HG03442 (cell line): ENCODE data around the gene HPGDS.
"Not testable (repeated sequence)": the region's sequence is repeated elsewhere in the genome, so short reads cannot be mapped to it uniquely, and the experiment has no call there.

ENCODE experiments used
- ATAC-seq: cut with Tn5 transposase; IDR thresholded peaks from one replicate; pipeline ENCODE4 v1.9.1; 2021; ENCODE audit warnings: mild to moderate bottlenecking, moderate library complexity; ENCODE audit not compliant: unreplicated experiment

HPGDS gene

GRCh38 chr4:94332983-94333590 is 9.5 kb downstream of the HPGDS start:
- ATAC-seq = no peak

GRCh38 chr4:94329933-94330332 is 12.7 kb downstream of the HPGDS start:
- ATAC-seq = no peak

DNA sequence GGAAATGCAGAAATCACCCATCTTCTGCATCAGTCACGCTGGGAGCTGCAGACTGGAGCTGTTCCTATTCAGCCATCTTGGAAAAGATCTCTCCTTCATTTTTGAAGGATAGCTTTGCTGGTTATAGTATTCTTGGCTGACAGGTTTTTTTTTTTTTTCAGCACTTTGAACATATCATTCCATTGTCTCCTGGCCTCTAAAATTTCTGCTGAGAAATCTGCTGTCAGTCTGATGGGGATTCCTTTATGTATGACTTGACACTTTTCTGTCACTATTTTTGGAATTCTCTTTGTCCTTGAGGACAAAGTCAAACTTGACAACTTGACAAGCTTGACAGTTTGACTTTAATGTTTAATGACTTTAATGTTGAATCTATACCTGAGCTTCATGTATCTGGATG is 16.8 kb downstream of the HPGDS start:
- no peak for ATAC-seq

DNA sequence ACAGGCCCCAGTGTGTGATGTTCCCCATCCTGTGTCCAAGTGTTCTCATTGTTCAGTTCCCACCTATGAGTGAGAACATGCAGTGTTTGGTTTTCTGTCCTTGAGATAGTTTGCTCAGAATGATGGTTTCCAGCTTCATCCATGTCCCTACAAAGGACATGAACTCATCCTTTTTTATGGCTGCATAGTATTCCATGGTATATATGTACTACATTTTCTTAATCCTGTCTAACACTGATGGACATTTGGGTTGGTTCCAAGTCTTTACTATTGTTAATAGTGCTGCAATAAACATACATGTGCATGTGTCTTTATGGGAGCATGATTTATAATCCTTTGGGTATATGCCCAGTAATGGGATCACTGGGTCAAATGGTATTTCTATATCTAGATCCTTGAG is 22.7 kb downstream of the HPGDS start:
- ATAC-seq = not testable (repeated sequence)

DNA sequence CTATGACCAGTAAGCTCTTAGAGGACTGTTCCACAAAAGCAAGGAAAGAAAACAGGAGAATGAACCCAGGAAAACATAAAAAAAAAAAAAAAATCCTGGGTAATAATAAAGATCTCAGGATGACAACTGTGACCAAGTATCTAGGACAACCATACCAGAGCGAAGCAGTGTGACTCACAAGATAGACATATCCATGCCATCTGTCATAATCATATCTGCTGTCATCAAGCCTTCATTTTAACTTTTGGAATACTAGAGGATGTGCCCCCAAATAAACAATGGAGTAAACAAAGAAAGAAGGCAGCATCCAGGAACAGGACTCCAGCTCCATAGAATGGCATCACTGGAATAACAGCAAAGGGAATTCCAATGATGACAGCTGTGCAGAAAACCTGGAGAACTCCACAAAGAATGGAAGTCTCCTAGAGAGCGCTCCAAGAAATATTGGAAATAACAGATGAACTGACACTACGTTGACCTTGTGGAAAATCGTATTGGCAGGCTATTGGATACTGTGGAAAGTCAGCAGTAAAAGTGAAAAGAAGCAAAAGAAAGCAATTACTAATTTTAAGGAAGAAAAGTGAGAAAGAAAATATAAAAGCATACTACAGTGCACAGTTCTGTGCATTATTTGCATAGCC is 35.3 kb downstream of the HPGDS start:
- ATAC-seq = no peak

DNA sequence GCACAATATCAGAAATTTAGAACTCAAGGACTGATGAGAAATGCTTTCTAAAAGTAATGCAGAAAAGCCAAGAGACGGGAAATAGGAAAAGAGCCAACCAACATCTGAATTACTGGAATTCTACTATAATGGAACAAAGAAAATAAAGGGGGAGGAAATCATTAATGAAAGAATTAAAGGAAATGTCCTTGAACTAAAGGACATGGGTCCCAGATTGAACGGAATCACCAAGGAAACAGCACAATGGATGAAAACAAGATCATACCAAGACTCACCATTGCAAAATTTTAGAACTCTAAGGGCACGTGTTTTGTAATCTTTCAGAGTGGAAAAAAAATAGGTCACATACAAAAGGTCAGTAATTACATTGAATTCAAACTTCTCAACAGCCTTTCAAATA is 35.9 kb downstream of the HPGDS start:
- ATAC-seq = no peak

DNA sequence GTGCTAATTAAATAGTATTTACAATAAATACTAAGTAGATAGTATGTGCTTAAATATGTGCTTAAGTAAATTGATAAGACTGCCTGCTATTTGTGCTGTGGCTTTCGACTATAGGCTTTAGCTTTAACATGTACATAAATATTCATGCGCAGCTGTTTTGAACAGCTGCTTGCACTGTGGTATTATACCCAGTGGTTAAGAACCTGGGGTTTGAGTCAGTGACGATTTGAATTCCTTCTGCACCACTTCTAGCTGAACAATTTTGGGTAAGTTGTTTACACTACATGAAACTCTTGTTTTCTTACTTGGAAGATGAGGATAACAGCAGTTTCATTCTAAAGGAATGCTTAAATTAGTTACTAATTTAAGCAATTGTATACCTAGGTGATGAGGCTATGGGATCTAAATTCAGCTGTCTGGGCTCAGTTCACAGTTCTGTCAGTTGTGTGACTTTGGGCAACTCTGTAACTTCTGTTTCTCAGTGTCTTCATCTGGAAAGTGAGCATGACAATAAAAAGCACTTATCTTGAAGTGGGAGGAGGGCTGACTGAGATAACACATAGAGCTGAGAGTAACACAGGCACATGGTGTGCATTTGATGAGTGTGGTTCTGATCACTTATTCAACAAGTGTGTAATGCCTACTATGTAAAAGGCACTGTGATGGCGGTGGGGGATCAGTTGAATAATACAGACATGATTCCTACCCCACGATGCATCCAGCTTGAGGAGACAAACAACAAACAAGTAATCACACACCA is 37.0 kb downstream of the HPGDS start:
- ATAC-seq = no peak

GRCh38 chr4:94304365-94304971 is 38.2 kb downstream of the HPGDS start:
- ATAC-seq = peak; percentile 65

DNA sequence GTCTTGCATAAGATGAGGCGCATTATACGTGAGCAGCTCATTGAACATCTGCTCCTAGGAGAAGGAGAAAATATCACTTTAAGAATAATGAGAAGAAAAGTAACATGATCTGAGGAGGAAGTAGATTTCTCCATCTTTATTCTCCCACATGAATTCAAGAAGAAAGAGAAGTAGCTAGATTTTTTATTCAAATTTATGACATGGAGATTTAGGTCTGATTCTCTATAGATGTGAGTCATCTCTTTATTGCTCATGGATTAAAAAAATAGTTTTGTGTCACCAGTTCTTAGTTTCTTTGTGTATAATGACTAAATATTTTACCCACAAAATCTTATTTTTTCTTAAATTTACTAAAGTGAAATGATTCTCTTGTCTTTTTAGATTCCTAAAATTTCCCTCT is 40.4 kb downstream of the HPGDS start:
- no peak for ATAC-seq

DNA sequence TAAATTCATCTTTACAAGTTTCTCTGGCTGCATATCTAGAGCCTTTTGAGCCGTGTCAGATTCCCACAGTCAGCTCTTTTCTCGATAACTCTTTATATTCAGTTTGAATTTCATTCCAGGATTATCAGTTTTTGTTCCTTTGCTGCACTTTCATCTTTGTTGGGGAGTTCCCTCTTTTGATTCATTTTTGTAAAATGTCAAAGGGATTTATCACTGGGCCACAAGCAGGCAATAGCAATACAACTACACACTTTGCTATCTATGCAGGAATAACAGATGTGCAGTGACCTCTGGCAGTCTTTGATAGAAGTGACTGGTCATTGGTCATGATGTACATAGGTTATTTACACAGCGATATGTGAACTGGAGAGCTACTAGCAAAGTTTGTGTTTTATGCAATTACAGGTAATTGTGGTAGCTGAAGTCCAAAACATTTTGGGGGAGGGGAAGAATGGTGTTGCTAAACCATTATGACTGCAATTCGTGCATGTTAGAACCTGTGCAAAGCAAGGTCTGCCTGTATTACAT is 43.8 kb downstream of the HPGDS start:
- ATAC-seq = no peak

DNA sequence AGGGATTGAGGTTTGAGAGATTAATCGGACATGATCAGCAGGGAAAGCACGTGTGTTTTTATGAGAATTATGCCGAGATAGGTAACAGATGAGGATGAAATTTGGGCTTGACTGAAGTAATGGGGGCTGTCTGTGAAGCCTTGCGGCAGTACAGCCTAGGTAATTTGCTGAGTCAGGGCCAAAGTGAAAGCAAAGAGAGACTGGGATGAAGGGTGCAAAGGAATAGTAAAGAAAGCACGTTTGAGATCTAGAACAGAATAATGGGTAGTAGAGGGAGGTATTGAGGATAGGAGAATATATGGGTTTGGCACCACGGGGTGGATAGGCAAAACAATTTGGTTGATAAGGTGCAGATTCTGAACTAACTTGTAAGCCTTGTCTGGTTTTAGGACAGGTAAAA is 47.2 kb downstream of the HPGDS start:
- ATAC-seq = not testable (repeated sequence)

GRCh38 chr4:94293981-94294380 is 48.7 kb downstream of the HPGDS start:
- ATAC-seq = not testable (repeated sequence)

DNA sequence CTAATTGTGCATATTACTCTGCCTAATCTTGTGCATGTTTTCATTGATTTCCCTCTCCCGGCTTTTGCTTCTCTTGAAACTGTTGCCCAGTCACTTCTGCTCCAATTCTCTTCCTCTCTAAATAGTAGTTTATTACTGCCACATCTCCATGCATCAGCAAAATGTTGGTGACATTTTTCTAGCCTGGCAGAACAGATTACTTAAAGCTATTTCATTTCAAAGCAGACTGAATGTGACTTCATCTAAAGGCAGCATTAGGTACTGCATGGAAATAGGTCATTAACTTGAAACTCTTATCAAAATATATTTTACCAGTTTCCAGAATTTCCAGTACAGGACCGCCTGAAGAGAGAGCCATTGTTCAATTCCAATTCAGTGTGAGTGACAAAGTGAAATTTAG is 52.4 kb downstream of the HPGDS start:
- no peak for ATAC-seq

DNA sequence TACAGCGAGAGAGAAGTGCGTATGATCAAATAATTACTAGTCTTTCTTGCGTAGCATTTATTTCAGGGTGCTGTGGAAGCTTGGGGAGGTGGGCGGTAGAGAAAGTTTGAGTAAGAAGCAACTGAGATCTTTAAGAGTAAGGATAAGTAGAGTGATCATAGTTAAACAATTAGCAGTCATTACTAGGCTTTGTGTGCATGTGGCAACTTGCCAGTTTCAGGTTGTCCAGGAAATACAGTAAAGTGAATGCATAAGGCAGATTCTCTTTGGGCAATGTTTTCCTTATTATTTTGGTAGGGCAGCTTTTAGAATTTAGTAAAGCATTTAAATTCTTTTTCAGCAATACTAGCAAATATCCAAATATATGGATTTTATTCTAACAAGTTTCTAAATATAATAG is 57.0 kb downstream of the HPGDS start:
- ATAC-seq = no peak

DNA sequence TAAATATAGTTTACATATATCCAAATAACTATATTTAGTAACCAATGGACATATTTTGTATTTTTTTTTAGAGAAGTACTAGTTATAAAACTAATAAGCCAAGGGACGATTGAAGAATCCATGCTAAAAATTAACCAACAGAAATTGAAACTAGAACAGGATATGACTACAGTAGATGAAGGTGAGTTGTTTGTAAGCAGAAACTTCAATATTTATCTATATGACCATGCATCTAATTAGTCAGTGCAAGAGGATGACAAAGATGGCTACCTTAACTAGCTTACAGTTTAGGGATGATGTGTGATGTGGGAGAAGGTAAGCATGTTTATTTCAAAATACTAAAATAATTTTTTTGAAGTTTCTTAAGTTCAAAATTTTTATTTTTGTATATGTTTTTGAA is 57.7 kb downstream of the HPGDS start:
- ATAC-seq = no peak

GRCh38 chr4:94278781-94279180 is 63.9 kb downstream of the HPGDS start:
- ATAC-seq = no peak

DNA sequence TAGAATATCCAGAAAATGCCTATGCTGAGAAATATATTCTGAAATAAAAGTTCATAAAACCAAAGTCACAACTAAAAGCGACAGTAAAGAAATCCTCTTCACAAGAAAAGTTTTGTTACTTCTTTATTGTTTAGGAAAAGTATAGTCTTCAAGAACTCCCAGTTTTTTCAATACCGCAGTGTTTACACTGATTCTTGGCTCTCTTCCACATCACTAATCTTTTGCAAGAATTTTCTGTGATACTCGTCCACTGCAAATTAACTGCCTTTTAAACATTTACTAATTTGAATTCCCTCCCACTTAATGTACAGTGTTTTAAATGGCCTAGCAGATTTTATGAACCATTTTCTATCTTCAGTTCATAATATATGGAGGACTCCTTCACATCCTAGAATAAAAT is 65.1 kb downstream of the HPGDS start:
- no peak for ATAC-seq

GRCh38 chr4:94276204-94276603 is 66.4 kb downstream of the HPGDS start:
- ATAC-seq = no peak

GRCh38 chr4:94274912-94275311 is 67.7 kb downstream of the HPGDS start:
- no peak for ATAC-seq

DNA sequence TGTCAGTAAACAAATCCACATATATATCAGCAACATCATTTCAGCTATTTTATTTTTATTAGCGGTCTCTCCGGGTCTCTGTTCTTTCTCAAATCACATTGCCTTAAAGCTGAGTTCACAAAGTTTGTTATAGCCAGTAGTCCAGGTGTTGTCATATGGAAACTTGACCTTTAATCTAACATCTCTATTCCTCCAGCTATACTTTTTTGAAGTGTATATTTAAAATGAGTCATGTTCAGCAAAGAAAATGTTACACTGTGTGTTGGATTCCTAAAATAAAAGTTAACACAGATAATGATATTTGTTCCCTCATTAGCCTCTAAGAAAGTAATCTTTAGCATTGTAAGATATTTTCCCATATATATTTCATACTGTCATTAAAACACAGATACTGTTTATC is 71.4 kb downstream of the HPGDS start:
- no peak for ATAC-seq

DNA sequence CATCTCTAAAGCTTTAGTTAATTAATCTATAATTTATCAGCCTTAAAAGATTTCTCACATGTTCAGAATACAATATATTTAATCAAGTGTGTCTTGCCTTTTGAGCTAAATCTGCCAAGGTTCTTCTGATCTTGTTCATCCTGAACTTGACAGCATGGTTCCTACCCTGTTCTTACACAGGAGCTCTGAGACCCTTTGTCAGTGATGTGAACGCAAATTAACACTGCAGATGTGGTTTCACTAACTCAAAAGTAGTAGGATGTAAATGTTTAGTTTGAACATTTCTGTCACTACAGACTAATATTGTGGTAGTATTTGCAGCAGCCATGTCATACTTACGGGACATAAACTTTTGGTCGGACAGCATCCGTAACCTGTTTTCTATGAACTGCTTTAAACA is 75.6 kb downstream of the HPGDS start:
- ATAC-seq = no peak
